ENCODE measurements around the gene NOS1AP. TPM values are rescaled to one million over a fixed set of nuclear protein-coding genes. Genes with fewer than 3 reads are reported as not detected.

The NOS1AP gene
- total RNA-seq, 1 experiment from 2014 or later: 2.6 TPM

- CTCF ChIA-PET: no interaction called here
- H3K9me2 ChIP-seq (replicated peaks; ENCODE audit: low read length): no peaks in the 10 kb centered on the region
- 0 out of 2 replicates have a peak overlapping the region, but pooled peaks have one; percentile 3 for H3K27ac ChIP-seq (ENCODE audit: low read length)
- H4K20me1 ChIP-seq (ENCODE audit: low read length): no peaks in the 10 kb centered on the region
- H3F3A ChIP-seq (ENCODE audit: low read length, unreplicated experiment): peaks cover 3% of the 10 kb centered on the region
- BruUV-seq (replicated peaks): no TSS peak
- no peak; the same call in 1 of the 2 replicates for TF ChIP-seq CTCF (conservative IDR thresholded peaks at IDR 0.05; ENCODE audit: low read depth, low read length)
- no peak for TF ChIP-seq EZH2 (IDR thresholded peaks at IDR 0.05; ENCODE audit: low read length, unreplicated experiment)
- no peak for TF ChIP-seq EZH2phosphoT487 (IDR thresholded peaks at IDR 0.05; ENCODE audit: borderline replicate concordance, low read length)
- POLR2A ChIA-PET (ENCODE audit: unreplicated experiment): no interaction called here
- intact Hi-C loops (cut with micrococcal nuclease): loop anchor here (2.0 kb wide), 1 partner anchor 108 kb away; no protein-coding TSS in a partner anchor
- DNase-seq (peak; percentile 96), ATAC-seq (peak; percentile 94)
- no peaks in the 10 kb centered on the region for H3K27me3 ChIP-seq (ENCODE audit: low read length)
- H3K4me1 ChIP-seq (ENCODE audit: insufficient read depth, low read length): peaks cover 20% of the 10 kb centered on the region
- no peaks in the 10 kb centered on the region for H3K36me3 ChIP-seq (ENCODE audit: low read depth, low read length)
- no peaks in the 10 kb centered on the region for H3K9me3 ChIP-seq (ENCODE audit: low read length)
- no peaks in the 10 kb centered on the region for H3K79me2 ChIP-seq (ENCODE audit: low read length)
- 0 out of 2 replicates have a peak overlapping the region, but pooled peaks have one; percentile 20 for H3K4me3 ChIP-seq (ENCODE audit: low read length)
- no peak overlapping the region for H3K9ac ChIP-seq (ENCODE audit: low read length)
- peak overlapping the region; percentile 64 for H3K4me2 ChIP-seq (ENCODE audit: low read length)
- no peak overlapping the region for H2AFZ ChIP-seq (ENCODE audit: low read length)
These were observed 215.7 kb downstream of the NOS1AP start for GRCh38 chr1:162285149-162285561.

- Histone ChIP-seq H2AFZ (ENCODE audit: low read length) (no peak overlapping the region), H3K79me2 (ENCODE audit: low read length) (no peaks in the 10 kb centered on the region), H3F3A (ENCODE audit: low read length, unreplicated experiment) (no peaks in the 10 kb centered on the region), H3K36me3 (ENCODE audit: low read depth, low read length) (no peaks in the 10 kb centered on the region), H3K9me2 (replicated peaks; ENCODE audit: low read length) (no peaks in the 10 kb centered on the region), H3K27me3 (ENCODE audit: low read length) (no peaks in the 10 kb centered on the region), H3K4me2 (ENCODE audit: low read length) (no peak overlapping the region), H3K4me1 (ENCODE audit: insufficient read depth, low read length) (no peaks in the 10 kb centered on the region), H3K9me3 (ENCODE audit: low read length) (no peaks in the 10 kb centered on the region), H3K27ac (ENCODE audit: low read length) (no peak overlapping the region), H3K4me3 (ENCODE audit: low read length) (no peak overlapping the region), H3K9ac (ENCODE audit: low read length) (no peak overlapping the region), H4K20me1 (ENCODE audit: low read length) (no peaks in the 10 kb centered on the region)
- CTCF ChIA-PET: no interaction called here
- DNase-seq (no peak), ATAC-seq (no peak)
- intact Hi-C loops (cut with micrococcal nuclease): no loop called here
- TF ChIP-seq EZH2 (IDR thresholded peaks at IDR 0.05; ENCODE audit: low read length, unreplicated experiment) (no peak), EZH2phosphoT487 (IDR thresholded peaks at IDR 0.05; ENCODE audit: borderline replicate concordance, low read length) (no peak), CTCF (conservative IDR thresholded peaks at IDR 0.05; ENCODE audit: low read depth, low read length) (no peak)
- POLR2A ChIA-PET (ENCODE audit: unreplicated experiment): no interaction called here
- no TSS peak for BruUV-seq (replicated peaks)
These were observed 221.5 kb downstream of the NOS1AP start for GRCh38 chr1:162291000-162291399.

- TF ChIP-seq CTCF (conservative IDR thresholded peaks at IDR 0.05; ENCODE audit: low read depth, low read length) (no peak), EZH2phosphoT487 (IDR thresholded peaks at IDR 0.05; ENCODE audit: borderline replicate concordance, low read length) (no peak), EZH2 (IDR thresholded peaks at IDR 0.05; ENCODE audit: low read length, unreplicated experiment) (no peak)
- intact Hi-C loops (cut with micrococcal nuclease): no loop called here
- no peaks in the 10 kb centered on the region for H4K20me1 ChIP-seq (ENCODE audit: low read length)
- no peak overlapping the region for H3K27ac ChIP-seq (ENCODE audit: low read length)
- H3K9ac ChIP-seq (ENCODE audit: low read length): no peak overlapping the region
- DNase-seq (no peak), ATAC-seq (no peak)
- H3K36me3 ChIP-seq (ENCODE audit: low read depth, low read length): no peaks in the 10 kb centered on the region
- H3K27me3 ChIP-seq (ENCODE audit: low read length): no peaks in the 10 kb centered on the region
- H2AFZ ChIP-seq (ENCODE audit: low read length): no peak overlapping the region
- POLR2A ChIA-PET (ENCODE audit: unreplicated experiment): no interaction called here
- no peaks in the 10 kb centered on the region for H3K9me2 ChIP-seq (replicated peaks; ENCODE audit: low read length)
- no peaks in the 10 kb centered on the region for H3K79me2 ChIP-seq (ENCODE audit: low read length)
- BruUV-seq (replicated peaks): no TSS peak
- no peak overlapping the region for H3K4me2 ChIP-seq (ENCODE audit: low read length)
- no peak overlapping the region for H3K4me3 ChIP-seq (ENCODE audit: low read length)
- CTCF ChIA-PET: no interaction called here
- no peaks in the 10 kb centered on the region for H3K9me3 ChIP-seq (ENCODE audit: low read length)
- H3F3A ChIP-seq (ENCODE audit: low read length, unreplicated experiment): no peaks in the 10 kb centered on the region
- H3K4me1 ChIP-seq (ENCODE audit: insufficient read depth, low read length): no peaks in the 10 kb centered on the region
These were observed 222.9 kb downstream of the NOS1AP start for GRCh38 chr1:162292422-162292849.
